Caco-2 (cell line): ENCODE measurements around the gene BACE2. TPM values are rescaled to one million over a fixed set of nuclear protein-coding genes. Genes with fewer than 3 reads are reported as not detected.

Source experiments
- BruUV-seq: library from RNA; stranded (reverse); fragments of 400-500 nt; replicated peaks from 2 replicates; lab custom pipeline; 2021; lab: Mats Ljungman, UMichigan
- CTCF ChIA-PET: fragments of 300-600 bp; sonication (Branson Sonifier 250); formaldehyde crosslinking; loops from one replicate; lab custom pipeline; 2022; ENCODE audit warnings: antibody characterized with exemption; lab: Charles Lee
- POLR2A ChIA-PET: fragments of 300-600 bp; sonication (Branson Sonifier 250); formaldehyde crosslinking; loops from one replicate; lab custom pipeline; 2022; ENCODE audit warnings: antibody characterized with exemption; lab: Charles Lee
- DNase-seq, 2 experiments: peaks; one replicate each; pipeline versions ENCODE4 v3.0.0 to v3.0.0-alpha.2; 2020 to 2022
- H3K27me3 ChIP-seq: replicated peaks from 2 replicates; pipeline ENCODE4 v1.6.0; 2011; ENCODE audit warnings: low read length; ENCODE audit not compliant: control insufficient read depth, insufficient read depth
- H3K36me3 ChIP-seq: 2 replicates; pipeline ENCODE4 v1.5.1; 2011; ENCODE audit warnings: low read length; ENCODE audit not compliant: control insufficient read depth, insufficient read depth
- H3K4me1 ChIP-seq: fragments of 250-450 bp; sonication (Bioruptor Pico); 2 replicates; pipeline ENCODE4 v1.5.1; 2020; ENCODE audit warnings: mild to moderate bottlenecking
- H3K4me3 ChIP-seq: 2 replicates; pipeline ENCODE4 v1.5.1; 2011; ENCODE audit warnings: low read depth, mild to moderate bottlenecking, control low read depth, low read length
- H3K9me3 ChIP-seq: fragments of 250-450 bp; sonication (Bioruptor Pico); 2 replicates; pipeline ENCODE4 v1.5.1; 2020; ENCODE audit warnings: mild to moderate bottlenecking, moderate library complexity
- H3K27ac Mint-ChIP-seq: one replicate; pipeline ENCODE4 v1.8.0; 2022; ENCODE audit warnings: mixed read lengths; ENCODE audit not compliant: unreplicated experiment
- H3K27me3 Mint-ChIP-seq: one replicate; pipeline ENCODE4 v1.8.0; 2022; ENCODE audit warnings: mixed read lengths; ENCODE audit not compliant: insufficient read depth, unreplicated experiment
- H3K36me3 Mint-ChIP-seq: one replicate; pipeline ENCODE4 v1.8.0; 2022; ENCODE audit warnings: mild to moderate bottlenecking, mixed read lengths; ENCODE audit not compliant: insufficient read depth, unreplicated experiment
- H3K4me1 Mint-ChIP-seq: one replicate; pipeline ENCODE4 v1.8.0; 2022; ENCODE audit warnings: low read depth, mixed read lengths; ENCODE audit not compliant: unreplicated experiment
- H3K4me3 Mint-ChIP-seq: one replicate; pipeline ENCODE4 v1.8.0; 2022; ENCODE audit warnings: mild to moderate bottlenecking, moderate library complexity, mixed read lengths; ENCODE audit not compliant: unreplicated experiment
- H3K9me3 Mint-ChIP-seq: one replicate; pipeline ENCODE4 v1.8.0; 2022; ENCODE audit warnings: mixed read lengths; ENCODE audit not compliant: unreplicated experiment
- CTCF ChIP-seq, 2 experiments: fragments of 200-600 bp in 1 of 2; IDR thresholded peaks; 1 replicate in 1 of 2; 2 replicates in 1 of 2; pipeline versions ENCODE4 v1.5.1 to v1.8.0; 2011 to 2022; ENCODE audit warnings: antibody characterized with exemption in 1 of 2, control low read depth in 1 of 2, inconsistent platforms in 1 of 2, low read depth in 1 of 2, low read length in 1 of 2, mild to moderate bottlenecking in 1 of 2, moderate library complexity in 1 of 2; ENCODE audit not compliant: insufficient read depth in 1 of 2, severe bottlenecking in 1 of 2, unreplicated experiment in 1 of 2
- intact Hi-C: fragments of 100-400 bp; cut with micrococcal nuclease; formaldehyde crosslinking; loops from one replicate; pipeline ENCODE4 v1.10.0; 2022; ENCODE audit not compliant: unreplicated experiment
- total RNA-seq: library from RNA; stranded (reverse); gene quantifications from 2 replicates; pipeline ENCODE4 v1.2.3, GENCODE V29; 2022

BACE2 gene
- total RNA-seq, 1 experiment from 2014 or later: 8.8 TPM

GRCh38 chr21:41147096-41147978 is 20.6 kb upstream of the BACE2 start:
- DNase-seq: no peak
- H3K27me3 ChIP-seq: no peaks in the 10 kb centered on the region
- H3K9me3 ChIP-seq: peaks cover 3% of the 10 kb centered on the region; the same call in 1 of the 2 replicates
- ChIA-PET CTCF (no interaction called here), POLR2A (no interaction called here)
- no peak overlapping the region for H3K4me3 ChIP-seq
- H3K27ac Mint-ChIP-seq: no peak overlapping the region
- peaks cover 5% of the 10 kb centered on the region for H3K27me3 Mint-ChIP-seq
- H3K9me3 Mint-ChIP-seq: no peaks in the 10 kb centered on the region
- H3K4me1 ChIP-seq: no peaks in the 10 kb centered on the region
- no peaks in the 10 kb centered on the region for H3K36me3 Mint-ChIP-seq
- H3K36me3 ChIP-seq: no peaks in the 10 kb centered on the region
- TF ChIP-seq CTCF (IDR thresholded peaks at IDR 0.05; ENCODE audit: insufficient read depth in 1 of 2, low read depth in 1 of 2, low read length in 1 of 2, severe bottlenecking in 1 of 2, unreplicated experiment in 1 of 2): no peak
- no peaks in the 10 kb centered on the region for H3K4me1 Mint-ChIP-seq
- no peak overlapping the region for H3K4me3 Mint-ChIP-seq
- no TSS peak for BruUV-seq
- intact Hi-C loops: no loop called here

DNA sequence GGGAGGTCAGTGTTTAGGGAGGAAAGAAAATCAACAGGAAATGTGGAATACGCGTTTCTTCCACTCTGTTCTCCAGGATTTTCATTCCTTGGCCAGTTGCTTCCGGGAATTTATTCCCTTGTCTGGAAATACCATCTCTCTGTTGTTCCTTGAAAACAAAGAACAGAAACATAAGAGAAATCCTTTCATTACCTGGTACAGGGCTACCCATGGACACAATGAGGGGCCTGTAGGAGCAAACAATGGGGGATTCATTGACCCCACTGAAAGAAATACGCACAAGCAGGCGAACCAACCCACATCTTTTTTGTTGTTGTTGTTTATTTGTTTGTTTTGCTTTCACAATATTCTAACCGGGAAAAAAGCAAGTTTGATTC is 20.0 kb upstream of the BACE2 start:
- TF ChIP-seq CTCF (IDR thresholded peaks at IDR 0.05; ENCODE audit: insufficient read depth in 1 of 2, low read depth in 1 of 2, low read length in 1 of 2, severe bottlenecking in 1 of 2, unreplicated experiment in 1 of 2): no peak
- H3K36me3 Mint-ChIP-seq: no peaks in the 10 kb centered on the region
- intact Hi-C loops: no loop called here
- ChIA-PET CTCF (no interaction called here), POLR2A (no interaction called here)
- no peak for DNase-seq
- H3K4me1 Mint-ChIP-seq: no peaks in the 10 kb centered on the region
- no peak overlapping the region for H3K27ac Mint-ChIP-seq
- H3K27me3 Mint-ChIP-seq: peaks cover 5% of the 10 kb centered on the region
- H3K4me1 ChIP-seq: no peaks in the 10 kb centered on the region
- H3K9me3 Mint-ChIP-seq: no peaks in the 10 kb centered on the region
- H3K9me3 ChIP-seq: peaks cover 6% of the 10 kb centered on the region; the same call in 1 of the 2 replicates
- H3K4me3 Mint-ChIP-seq: no peak overlapping the region
- no TSS peak for BruUV-seq
- H3K4me3 ChIP-seq: no peak overlapping the region
- no peaks in the 10 kb centered on the region for H3K36me3 ChIP-seq
- no peaks in the 10 kb centered on the region for H3K27me3 ChIP-seq

DNA sequence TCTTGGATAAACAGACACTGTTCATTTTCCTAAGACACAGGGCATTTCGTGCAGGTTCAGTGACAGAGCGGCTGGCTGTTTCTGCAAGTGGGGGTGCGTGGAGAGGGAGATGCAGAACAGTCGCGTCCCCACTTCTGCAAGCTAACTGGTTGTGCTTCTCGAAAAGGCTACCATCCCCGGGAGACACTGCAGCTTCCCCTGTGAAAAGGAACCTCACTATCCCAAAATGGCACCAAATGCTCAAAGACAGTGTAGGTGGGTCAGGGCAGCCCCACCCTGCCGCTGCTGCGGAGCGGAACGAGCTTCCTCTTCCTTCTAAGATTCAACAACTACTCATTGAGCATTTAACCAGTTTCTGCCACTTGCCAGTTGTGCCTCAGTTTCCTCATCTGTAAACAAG is 19.2 kb upstream of the BACE2 start:
- Histone ChIP-seq H3K4me1 (no peaks in the 10 kb centered on the region), H3K36me3 (no peaks in the 10 kb centered on the region), H3K9me3 (peaks cover 6% of the 10 kb centered on the region; the same call in 1 of the 2 replicates), H3K4me3 (no peak overlapping the region), H3K27me3 (no peaks in the 10 kb centered on the region)
- DNase-seq: no peak
- ChIA-PET POLR2A (no interaction called here), CTCF (no interaction called here)
- intact Hi-C loops: no loop called here
- BruUV-seq: no TSS peak
- Mint-ChIP-seq H3K4me3 (no peak overlapping the region), H3K9me3 (no peaks in the 10 kb centered on the region), H3K27me3 (peaks cover 5% of the 10 kb centered on the region), H3K36me3 (no peaks in the 10 kb centered on the region), H3K4me1 (no peaks in the 10 kb centered on the region), H3K27ac (no peak overlapping the region)
- TF ChIP-seq CTCF (IDR thresholded peaks at IDR 0.05; ENCODE audit: insufficient read depth in 1 of 2, low read depth in 1 of 2, low read length in 1 of 2, severe bottlenecking in 1 of 2, unreplicated experiment in 1 of 2): no peak
